GM19328 (cell line): ENCODE measurements around the gene TTF2.
A peak's percentile ranks its signal among the peaks of the same experiment; 100 is the strongest.
"Not testable (repeated sequence)": the region's sequence is repeated elsewhere in the genome, so short reads cannot be mapped to it uniquely, and the experiment has no call there.

ENCODE experiments used
- ATAC-seq: cut with Tn5 transposase; IDR thresholded peaks from one replicate; pipeline ENCODE4 v1.9.1; 2021; ENCODE audit warnings: mild to moderate bottlenecking, moderate library complexity; ENCODE audit not compliant: unreplicated experiment

The TTF2 gene

DNA sequence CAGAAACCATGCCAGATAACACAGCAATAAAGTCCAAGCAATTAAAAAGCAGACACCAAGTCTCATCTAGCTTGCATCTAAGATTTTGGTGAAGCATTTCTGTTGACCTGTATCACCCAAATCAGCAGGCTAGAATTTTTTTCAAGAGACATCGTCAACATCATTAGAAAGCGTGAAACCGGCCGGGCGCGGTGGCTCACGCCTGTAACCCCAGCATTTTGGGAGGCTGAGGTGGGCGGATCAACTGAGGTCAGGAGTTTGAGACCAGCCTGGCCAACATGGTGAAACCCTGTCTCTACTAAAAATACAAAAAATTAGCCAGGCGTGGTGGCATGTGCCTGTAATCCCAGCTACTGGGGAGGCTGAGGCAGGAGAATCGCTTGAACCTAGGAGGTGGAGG, 59.0 kb downstream of the TTF2 start:
- not testable (repeated sequence) for ATAC-seq

DNA sequence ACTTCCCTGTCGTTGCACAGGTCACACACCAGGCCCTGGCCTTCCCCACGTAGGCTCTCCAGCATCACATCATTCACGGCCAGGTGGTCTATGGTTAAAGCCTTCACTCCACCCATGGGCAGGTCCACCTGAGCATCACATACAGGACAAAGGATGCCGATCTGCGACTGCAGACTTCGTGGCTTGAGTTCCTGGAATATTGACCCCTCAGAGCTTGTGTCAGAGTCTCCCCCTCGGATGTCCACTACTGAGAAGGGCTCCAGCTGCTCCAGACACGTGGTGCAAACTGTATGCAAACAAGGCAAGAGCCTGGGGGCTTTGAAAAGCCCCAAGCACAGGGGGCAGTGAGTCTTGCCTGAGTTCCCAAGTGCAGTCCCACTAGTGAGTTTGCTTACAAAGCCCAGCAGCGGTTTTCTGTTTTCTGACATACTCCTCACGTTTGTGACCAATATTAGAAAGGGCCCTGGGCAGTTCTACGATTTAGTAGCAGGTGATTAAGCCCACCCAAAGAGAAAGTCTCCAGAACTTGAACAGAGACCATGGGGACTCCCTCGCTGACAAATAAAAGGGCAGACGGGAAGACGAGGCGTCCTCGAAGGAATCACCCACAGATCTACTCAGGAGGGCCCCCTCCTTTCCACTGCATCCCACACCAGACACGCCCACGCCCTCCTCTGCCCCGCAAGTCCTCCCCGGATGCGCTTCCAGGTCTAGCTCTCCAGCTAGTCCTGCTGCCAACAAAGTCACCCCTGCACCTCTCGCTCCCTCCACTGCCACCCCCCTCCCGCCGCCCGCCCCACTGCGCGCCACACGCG, 60.9 kb downstream of the TTF2 start:
- ATAC-seq, result no peak

DNA sequence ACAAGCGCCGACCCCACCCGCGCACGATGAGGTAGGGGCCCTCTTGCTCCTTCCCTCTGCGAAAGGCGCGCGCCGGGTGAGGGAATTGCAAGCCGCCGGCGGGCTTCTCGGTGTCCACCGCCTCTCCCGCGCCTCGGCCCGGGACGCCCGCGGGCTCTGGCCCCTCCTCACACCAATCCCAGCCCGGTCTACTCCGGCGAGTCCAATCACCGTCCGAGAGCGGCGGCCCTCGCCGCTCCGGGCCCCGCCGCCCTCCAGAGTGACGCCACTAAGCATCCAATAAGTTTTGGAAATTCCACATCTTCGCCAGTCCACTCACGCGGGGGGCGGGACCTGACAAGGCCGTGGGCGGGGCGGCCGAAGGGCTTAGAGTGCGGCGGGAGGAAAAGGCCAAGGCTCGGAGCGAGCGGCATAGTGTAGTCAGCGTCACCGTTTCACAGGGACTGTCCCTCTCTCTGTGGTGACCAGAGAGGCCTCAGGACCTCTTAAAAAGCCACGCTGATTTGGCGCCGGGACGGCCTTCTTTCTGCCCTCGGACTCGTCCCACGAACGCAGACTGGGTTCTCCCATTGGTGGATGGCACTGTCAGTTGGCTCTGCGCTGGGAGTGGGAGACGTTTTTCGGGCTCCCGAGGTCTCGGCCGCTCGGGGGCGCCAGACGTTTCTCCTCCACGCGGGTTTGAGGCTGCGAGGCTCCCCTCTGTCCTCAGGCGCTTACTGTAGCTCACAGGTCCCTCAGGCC, 61.6 kb downstream of the TTF2 start, which contains the start of gene TRIM45:
TSS of gene TRIM45 (minus strand) at position 161 of the 741 bp plus-strand sequence. CDS start 548 bp downstream, outside the sequence.
- ATAC-seq, result peak; percentile 89

DNA sequence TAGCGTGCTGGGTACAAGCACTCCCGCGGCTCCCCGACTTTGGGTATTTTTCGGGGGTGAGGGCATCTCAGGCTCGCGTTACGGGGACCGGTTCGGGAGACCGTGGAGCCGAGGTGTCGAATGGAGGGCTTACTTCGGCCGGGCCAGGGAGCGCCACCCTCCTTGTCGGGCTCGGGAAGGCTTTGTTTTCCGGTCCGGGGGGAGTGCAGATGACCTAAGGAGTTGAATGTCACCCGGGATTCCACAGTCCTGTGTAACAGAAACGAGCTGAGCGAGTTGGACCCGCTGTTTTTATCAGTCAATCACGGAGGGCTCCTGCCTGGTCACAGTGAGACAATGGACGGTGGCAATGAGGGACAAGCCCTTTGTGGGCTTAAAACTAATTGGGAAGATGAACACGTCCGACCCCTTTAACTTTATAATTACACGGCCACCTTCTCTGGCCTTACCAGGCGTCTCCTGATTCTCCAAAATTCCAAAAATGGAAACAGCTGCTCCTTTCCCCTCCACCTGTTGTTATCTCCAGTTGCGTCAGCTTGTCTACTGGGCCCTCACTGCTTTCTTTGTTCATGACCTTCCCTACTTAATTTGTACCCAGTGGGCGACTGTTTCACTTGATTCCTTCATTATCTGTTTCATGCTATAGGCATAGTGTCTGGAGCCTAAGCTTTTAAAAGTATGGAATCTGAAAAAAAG, 62.4 kb downstream of the TTF2 start:
- ATAC-seq, result no peak

DNA sequence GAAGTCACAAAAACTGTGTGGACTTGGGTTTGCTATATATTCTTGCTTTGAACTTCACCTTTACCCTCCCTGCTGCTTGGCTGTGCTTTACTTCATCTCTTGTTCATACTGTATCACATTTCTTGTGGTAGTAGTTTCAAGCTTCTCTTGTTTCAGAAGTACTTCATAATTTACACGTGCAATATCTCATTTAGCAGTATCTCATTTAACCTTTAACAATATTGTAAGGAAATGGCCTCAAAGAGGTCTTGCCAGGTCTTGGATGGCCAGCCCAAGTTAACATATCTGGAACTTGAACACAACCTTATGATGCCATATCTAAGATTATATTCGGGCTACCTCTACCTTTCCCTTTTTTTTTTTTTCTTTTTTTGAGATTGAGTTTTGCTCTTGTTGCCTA, 63.1 kb downstream of the TTF2 start:
- ATAC-seq, result no peak

DNA sequence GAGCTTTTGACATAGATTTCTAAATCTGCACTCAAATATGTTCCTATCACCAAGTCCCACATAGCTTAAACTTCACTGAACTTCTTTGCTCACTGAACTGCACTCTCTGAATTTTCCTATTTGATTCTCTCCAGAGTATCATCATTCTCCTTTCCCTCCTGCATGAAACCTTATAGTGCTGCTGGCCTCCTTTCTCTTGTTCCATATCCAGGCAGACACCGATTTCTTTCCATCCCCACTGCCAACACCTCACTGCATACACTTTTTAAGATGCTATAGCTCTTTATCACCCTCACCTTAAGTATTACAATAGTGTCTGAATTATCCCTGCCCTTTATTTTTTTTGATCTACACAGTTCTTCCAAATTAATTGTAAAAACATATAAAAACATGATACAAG, 64.5 kb downstream of the TTF2 start:
- no peak for ATAC-seq

DNA sequence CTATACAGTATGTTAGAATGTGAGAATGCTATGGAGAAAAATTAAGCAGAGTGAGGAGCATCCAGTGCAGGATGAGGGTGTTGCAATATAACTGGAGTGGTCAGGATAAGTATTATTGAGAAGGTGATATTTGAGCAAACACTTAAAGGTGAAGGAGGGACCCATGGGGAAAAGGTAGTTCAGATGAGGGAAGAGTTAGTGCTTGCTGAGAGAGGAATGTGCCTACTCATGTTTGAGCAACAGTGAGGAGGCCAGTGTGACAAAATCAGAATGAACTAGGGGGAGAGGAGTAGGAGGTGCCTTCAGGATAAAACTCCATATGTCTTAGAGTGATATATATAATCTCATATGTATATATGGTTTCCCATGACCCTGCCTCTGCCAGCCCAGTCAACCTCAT, 67.7 kb downstream of the TTF2 start:
- ATAC-seq, result no peak

DNA sequence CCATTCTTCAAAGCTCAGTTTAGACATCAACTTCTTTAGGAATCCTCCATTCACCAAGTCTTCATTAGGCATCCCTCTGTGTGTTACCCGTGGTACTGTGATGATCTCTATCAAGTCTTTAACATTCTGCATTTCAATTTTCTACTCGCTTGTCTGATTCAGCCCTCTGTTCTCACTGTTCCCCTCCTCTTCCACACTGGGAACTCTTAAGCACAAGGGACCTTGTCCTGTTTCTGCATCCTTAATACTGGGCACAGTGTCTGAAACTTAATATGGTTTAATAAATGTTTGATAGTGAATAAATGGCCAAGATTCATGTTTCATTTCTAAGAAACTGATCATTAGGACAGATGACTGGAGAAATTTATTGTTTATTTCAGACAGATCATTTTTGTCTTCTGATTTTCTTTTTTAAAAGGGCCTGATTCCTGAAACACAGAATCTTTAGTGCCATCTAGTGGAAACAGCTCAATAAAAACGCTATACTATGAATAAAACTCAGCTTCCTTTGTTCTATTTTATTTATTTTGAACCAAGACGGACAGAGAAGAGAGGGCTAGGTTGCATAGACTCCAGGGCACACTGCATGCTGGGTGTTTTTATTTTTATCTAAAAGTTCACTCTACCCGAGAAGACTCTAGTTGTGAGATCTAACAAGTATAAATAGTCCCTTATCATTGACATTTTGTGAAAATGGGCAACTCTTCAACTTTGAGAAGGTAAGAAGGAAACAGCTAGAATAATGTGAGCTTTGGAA, 68.4 kb downstream of the TTF2 start:
- no peak for ATAC-seq

DNA sequence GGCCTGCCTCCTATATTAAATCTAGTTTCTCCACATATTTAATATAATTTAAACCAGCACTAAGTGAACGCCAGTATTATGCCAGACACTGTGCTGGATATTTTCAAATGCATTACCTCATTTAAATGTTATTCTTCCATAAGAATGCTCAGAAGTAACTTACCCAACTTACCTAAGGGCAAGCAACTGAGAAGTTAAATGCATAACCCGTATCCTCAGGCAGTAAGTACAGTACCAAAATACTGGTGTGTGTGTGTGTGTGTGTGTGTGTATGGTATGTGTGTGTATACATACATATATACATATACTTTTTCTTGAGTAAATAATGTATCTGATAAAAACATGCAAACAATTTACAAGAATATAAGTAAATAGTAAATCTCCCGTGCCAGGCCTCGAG, 70.4 kb downstream of the TTF2 start:
- no peak for ATAC-seq

DNA sequence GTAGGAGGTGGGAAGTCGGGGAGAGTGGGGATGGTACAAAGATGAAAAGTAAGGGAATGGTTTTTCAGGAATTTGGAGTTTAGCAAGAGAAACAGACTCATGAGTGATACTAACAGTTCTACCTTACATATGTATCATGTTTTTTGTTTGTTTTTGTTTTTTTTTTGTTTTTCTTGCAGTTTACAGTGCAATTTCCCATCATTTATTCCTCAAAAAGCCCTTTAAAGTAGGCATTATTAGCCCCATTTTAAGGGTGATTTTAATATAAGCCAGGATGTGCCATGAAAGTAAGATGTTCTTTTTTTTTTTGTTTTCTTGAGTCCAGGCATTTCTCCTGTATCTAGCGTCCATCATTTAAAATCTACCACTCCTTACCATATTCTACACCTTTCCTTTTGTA, 75.2 kb downstream of the TTF2 start:
- ATAC-seq, result no peak

DNA sequence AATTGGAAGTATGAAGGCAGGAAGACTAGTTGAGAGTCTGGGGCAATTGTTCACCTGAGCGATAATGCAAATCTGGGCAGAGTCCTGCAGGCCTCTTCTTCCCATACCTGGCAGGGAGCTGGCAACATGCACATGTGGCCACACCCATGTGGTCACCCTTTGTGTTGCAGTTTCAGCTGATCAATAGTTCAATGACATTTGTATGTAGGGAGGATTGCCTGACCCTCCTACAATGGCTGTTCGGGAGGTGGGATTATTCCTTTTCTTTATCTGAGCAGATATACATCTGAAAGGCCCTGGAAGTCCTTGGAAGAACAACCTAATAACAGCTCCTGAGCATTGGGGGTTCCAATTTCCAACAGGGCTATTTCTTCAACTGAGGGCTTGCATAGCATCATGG, 76.6 kb downstream of the TTF2 start:
- no peak for ATAC-seq

DNA sequence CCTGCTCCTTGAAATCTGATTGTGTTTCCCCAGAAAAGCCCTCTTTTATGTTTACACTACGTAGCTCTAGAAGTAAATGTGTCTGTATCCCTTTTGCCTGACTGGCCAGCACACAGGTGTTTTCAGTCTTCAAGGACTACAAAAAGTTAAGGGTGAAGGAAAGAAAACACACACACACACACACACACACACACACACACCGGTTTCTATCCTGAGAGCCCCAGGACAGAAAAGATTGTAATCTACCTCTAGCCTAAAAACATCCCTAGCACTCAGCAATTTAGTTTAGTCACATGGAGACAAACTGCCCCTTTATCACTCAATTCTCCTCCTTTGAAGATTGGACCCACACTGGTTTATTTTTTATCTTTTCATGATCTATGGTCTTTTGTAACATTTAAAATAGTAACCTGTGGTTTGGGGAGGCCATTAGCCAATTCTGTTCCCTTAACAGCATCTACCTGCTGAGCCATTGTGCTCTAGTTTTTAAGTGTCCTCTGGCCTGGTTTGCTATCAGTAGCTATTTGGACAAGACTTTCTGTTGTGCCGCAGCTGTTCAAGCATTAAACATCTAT, 77.2 kb downstream of the TTF2 start:
- no peak for ATAC-seq

DNA sequence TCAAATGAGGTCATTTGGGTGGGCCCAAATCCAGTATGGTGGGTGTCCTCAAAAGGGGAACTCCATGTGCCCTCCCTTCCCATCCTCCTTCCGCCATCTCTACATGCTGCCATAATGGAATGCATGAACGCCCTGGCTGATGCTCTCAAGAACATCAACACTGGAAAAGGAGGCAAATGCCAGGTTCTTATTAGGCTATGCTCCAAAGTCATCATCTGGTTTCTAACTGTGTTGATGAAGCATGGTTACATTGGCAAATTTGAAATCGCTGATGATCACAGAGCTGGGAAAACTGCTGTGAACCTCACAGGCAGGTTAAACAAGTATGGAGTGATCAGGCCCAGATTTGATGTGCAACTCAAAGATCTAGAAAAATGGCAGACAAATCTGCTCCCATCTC, 78.0 kb downstream of the TTF2 start:
- no peak for ATAC-seq

DNA sequence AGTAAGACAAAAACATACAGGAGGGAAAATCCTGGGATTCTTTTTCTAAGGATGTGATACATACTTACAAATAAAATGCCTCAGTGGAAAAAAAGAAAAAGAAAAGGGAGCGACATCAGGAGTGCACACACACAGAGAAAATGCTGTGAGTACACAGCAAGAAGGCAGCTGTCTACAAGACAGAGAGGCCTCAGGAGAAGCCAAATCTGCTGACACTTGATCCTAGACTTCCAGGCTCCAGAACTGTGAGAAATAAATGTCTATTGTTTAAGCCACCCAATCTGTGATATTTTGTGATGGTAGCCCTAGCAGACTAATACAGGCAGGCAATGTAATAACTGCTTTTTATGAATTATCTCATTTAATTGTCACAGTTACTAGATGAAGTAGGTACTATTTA, 78.4 kb downstream of the TTF2 start:
- no peak for ATAC-seq

DNA sequence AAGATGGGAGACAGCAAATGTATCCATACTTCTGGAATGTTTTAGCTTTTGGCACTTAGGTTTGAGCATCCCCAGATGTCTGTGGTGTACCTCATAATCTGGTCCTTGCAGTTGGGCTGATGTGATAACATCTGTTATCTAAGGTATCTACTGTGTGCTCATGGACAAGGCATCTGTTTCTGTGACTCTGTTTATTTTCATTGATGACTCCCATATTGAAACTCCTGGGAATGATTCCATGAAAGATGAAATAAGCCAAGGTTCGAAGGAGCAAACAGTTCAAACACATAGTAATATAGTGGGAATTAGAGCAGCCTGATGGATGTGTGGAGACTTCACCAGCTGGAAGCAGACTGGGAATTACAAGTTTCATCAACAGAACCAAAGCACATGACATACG, 82.1 kb downstream of the TTF2 start:
- no peak for ATAC-seq

DNA sequence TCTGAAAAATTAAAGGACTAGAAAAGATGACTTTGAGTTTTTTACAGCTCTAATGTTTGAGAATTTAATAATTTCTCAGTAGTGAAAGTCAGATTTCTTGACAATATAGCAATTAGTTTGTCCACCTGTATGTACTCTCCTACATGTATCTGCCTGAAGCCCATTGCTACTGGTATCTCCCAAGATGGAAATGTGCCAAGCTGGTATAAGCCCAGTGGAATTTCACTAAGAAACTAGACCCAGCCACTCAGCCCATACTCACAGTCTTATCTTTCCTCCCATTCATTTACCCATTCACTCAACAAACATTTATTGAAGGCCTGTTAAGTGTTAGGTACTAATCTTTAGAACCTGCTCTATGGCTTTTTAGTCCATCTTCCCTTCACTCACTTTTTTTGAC, 83.0 kb downstream of the TTF2 start:
- no peak for ATAC-seq

DNA sequence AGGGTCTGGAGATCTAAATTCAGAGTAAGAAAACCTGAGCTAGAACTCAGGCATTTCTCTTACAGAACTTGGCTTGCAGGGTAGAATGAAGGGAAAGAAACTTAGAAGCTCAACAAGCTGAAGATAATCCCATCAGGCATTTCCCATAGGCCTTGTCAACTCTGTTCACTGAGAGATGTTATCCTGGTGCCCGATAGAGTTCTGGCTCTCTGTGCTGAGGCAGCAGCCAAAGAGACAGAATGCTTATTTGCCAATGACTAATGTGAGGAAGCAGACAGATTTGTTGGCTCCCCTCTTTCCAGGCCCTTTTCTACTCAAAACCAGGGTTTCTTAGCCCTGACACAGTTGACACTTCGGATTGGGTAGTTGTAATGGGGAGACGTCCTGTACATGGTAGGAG, 83.7 kb downstream of the TTF2 start:
- no peak for ATAC-seq

DNA sequence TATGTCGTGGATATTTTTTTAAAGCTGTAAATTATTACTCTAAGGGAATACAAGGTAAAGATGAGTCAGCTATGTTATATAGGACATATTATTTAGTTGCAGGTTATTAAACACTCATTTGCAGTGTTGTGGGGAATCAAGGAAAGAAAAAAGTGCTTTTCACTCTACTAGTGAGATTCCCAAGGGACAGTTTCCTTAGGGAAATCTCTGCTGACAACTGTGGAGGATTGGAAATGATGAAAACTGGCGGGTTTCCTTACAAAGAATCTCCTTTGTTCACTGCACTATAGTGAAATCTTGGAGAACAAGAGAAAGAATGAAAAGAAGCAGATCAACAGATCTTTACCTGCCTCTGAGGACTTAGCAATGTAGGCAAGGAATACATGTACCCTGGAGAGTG, 85.9 kb downstream of the TTF2 start:
- no peak for ATAC-seq

DNA sequence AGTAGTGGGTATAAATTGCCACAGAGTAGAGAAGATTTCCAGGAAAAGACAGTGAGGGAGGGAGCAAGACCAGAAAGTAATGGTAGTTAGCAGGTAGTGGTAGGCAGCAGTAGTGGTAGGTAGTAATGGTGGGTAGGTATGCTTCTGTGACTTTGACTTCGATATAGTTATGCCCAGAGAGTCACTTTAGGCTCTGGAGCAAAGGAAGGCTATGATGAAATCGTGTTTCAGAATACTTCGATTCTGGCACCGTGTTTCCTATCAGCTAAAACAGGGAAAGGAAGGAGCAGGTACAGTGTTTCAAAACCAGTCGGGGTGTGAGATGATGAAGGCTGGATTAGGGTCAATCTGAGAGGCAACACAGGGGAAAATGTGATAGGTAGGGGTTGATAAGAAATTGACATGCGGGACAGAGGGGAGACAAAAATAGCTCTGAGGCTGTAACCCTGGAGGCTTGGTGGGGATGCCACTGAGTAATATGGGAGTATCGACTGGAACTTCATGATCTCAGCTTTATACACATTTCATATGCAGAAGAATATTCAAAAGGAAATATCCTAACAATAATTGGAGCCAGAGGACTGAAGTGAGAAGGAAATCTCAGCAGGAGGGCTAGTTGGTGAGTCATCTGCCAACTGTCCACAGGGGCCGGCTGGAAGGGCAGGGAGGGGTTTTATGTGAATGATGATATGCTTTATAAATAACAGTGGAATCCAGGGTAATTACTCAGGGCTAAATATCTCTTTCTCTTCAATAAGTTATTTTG, 86.6 kb downstream of the TTF2 start:
- ATAC-seq, result no peak

DNA sequence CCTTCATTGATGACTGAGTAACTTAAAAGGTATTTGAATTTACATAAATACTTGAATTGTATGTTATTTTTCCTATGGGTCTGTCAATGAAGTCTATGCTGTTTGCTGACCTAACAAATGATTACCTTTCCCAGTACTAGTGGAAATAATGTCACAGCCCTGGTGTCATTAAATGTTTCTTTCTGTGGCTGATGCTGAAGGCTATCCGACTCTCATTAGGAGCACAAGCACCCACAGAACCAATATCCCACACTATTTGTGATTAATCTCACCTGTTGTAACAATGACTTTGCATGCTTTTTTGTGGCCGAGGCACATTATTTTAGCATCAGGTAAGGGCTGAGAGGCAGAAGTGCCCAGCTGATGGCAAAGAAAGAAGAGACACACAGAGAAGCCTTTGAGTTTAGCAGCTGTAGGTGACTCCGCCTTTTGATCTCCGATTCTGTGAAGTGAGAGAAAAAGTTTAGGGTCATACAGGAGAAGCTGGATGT, 87.3 kb downstream of the TTF2 start:
- ATAC-seq, result no peak
